GM19372 (cell line): Measurements from ENCODE around the gene BEST1.

Source experiments
- ATAC-seq: cut with Tn5 transposase; IDR thresholded peaks from one replicate; pipeline ENCODE4 v1.9.1; 2021; ENCODE audit warnings: mild to moderate bottlenecking, low read depth, moderate library complexity; ENCODE audit not compliant: unreplicated experiment

The BEST1 gene

GRCh38 chr11:61950035-61950547 is at the start of gene BEST1:
Gene BEST1, plus strand, starts transcription at chr11:61950351. Its CDS starts 1,456 bp downstream, at chr11:61951807.
- no peak for ATAC-seq

GRCh38 chr11:61901397-61901796 is 48.8 kb upstream of the BEST1 start:
- no peak for ATAC-seq

- ATAC-seq: no peak
Observed at GRCh38 chr11:61902313-61902712, 47.8 kb upstream of the BEST1 start.

GRCh38 chr11:61903845-61904244 is 46.3 kb upstream of the BEST1 start:
- ATAC-seq: no peak

GRCh38 chr11:61904539-61905048 is 45.6 kb upstream of the BEST1 start:
- no peak for ATAC-seq

GRCh38 chr11:61905067-61905696 is 45.0 kb upstream of the BEST1 start:
- ATAC-seq: no peak

- ATAC-seq: no peak
Observed at GRCh38 chr11:61905801-61906521, 44.2 kb upstream of the BEST1 start.

- ATAC-seq: no peak
Observed at GRCh38 chr11:61906522-61906909, 43.6 kb upstream of the BEST1 start.

- no peak for ATAC-seq
Observed at GRCh38 chr11:61907282-61907681, 42.9 kb upstream of the BEST1 start.

GRCh38 chr11:61907871-61908729 is 42.1 kb upstream of the BEST1 start:
- no peak for ATAC-seq

GRCh38 chr11:61908730-61909316 is 41.3 kb upstream of the BEST1 start:
- ATAC-seq: no peak

GRCh38 chr11:61910187-61911127 is 39.7 kb upstream of the BEST1 start:
- no peak for ATAC-seq

- no peak for ATAC-seq
Observed at GRCh38 chr11:61911128-61911700, 38.9 kb upstream of the BEST1 start.

- no peak for ATAC-seq
Observed at GRCh38 chr11:61911701-61912529, 38.2 kb upstream of the BEST1 start.

GRCh38 chr11:61912530-61912898 is 37.6 kb upstream of the BEST1 start:
- ATAC-seq: no peak

- ATAC-seq: no peak
Observed at GRCh38 chr11:61912991-61913698, 37.0 kb upstream of the BEST1 start.

- ATAC-seq: no peak
Observed at GRCh38 chr11:61913699-61914395, 36.3 kb upstream of the BEST1 start.
